HepG2 (cell line): ENCODE results near the gene MGLL. TPM values are rescaled to one million over a fixed set of nuclear protein-coding genes. Genes with fewer than 3 reads are reported as not detected.

Experiments used
- ATAC-seq: fragments of 200-7000 bp; cut with Tn5 transposase; 3 replicates; pipeline ENCODE4 v1.9.1; 2020; ENCODE audit warnings: mild to moderate bottlenecking, moderate library complexity
- BruUV-seq: library from RNA; stranded (reverse); fragments of 400-500 nt; replicated peaks from 2 replicates; lab custom pipeline; 2021; lab: Mats Ljungman, UMichigan
- CTCF ChIA-PET: fragments of 300-600 bp; formaldehyde crosslinking; extraction: SDS; loops from one replicate; lab custom pipeline; 2021; ENCODE audit warnings: low total read pairs, inconsistent platforms, low intra/inter-chr PET ratio; lab: Yijun Ruan, JAX
- POLR2A ChIA-PET: fragments of 350-600 bp; sonication (Branson Sonifier 250); formaldehyde crosslinking; loops from one replicate; lab custom pipeline; 2020; ENCODE audit warnings: antibody characterized with exemption, inconsistent platforms; lab: Yijun Ruan, JAX
- DNase-seq: peaks from one replicate; pipeline ENCODE4 v3.0.0-alpha.2; 2015; ENCODE audit warnings: low spot score
- FAIRE-seq: peaks from 3 replicates; lab custom pipeline; 2011; peaks lifted over from hg19 to GRCh38; lab: Jason Lieb, UNC
- H2AFZ ChIP-seq: one replicate; pipeline ENCODE4 v1.6.1; 2011; ENCODE audit warnings: low read length, inconsistent platforms
- H3K27ac ChIP-seq: fragments of 300-600 bp; 3 replicates; pipeline ENCODE4 v1.8.0; 2011; ENCODE audit warnings: mixed run types, mild to moderate bottlenecking, mixed read lengths, low read length, inconsistent platforms; ENCODE audit not compliant: insufficient read depth; ENCODE audit errors: extremely low read length
- H3K27me3 ChIP-seq, 2 experiments: fragments of 200-600 bp in 1 of 2; 2 replicates in 1 of 2; 3 replicates in 1 of 2; pipeline versions ENCODE4 v1.6.0 to v1.8.0; 2011; ENCODE audit warnings: low read length in 2 of 2, mild to moderate bottlenecking in 2 of 2, moderate library complexity in 2 of 2, inconsistent platforms in 1 of 2; ENCODE audit not compliant: insufficient read depth in 2 of 2, control insufficient read depth in 1 of 2
- H3K36me3 ChIP-seq, 2 experiments: fragments of 200-600 bp in 1 of 2; replicated peaks in 1 of 2; 2 replicates in 1 of 2; 3 replicates in 1 of 2; pipeline versions ENCODE4 v1.5.1 to v1.8.0; 2011; ENCODE audit warnings: low read length in 2 of 2, inconsistent platforms in 1 of 2; ENCODE audit not compliant: insufficient read depth in 2 of 2, control insufficient read depth in 1 of 2
- H3K4me1 ChIP-seq: 2 replicates; pipeline ENCODE4 v1.5.1; 2012; ENCODE audit warnings: low read length, inconsistent platforms; ENCODE audit not compliant: insufficient read depth
- H3K4me2 ChIP-seq: 2 replicates; pipeline ENCODE4 v1.6.0; 2011; ENCODE audit warnings: low read depth, low read length, inconsistent platforms
- H3K4me3 ChIP-seq, 3 experiments: fragments of 200-600 bp in 1 of 3; sonication (generic), shearing (Covaris generic) in 1 of 3; replicated peaks in 1 of 3; 2 replicates each; pipeline ENCODE4 v1.5.1; 2011 to 2016; ENCODE audit warnings: low read length in 3 of 3, inconsistent platforms in 2 of 3, low read depth in 2 of 3, mild to moderate bottlenecking in 2 of 3, control low read depth in 1 of 3, mixed read lengths in 1 of 3; ENCODE audit not compliant: insufficient read depth in 1 of 3
- H3K79me2 ChIP-seq: one replicate; pipeline ENCODE4 v1.6.1; 2011; ENCODE audit warnings: low read length, inconsistent platforms; ENCODE audit not compliant: insufficient read depth
- H3K9ac ChIP-seq: 2 replicates; pipeline ENCODE4 v1.6.0; 2011; ENCODE audit warnings: mild to moderate bottlenecking, low read depth, low read length, inconsistent platforms; ENCODE audit not compliant: insufficient read depth
- H3K9me3 ChIP-seq: 2 replicates; pipeline ENCODE4 v1.5.1; 2012; ENCODE audit warnings: mild to moderate bottlenecking, low read length
- H4K20me1 ChIP-seq: 2 replicates; pipeline ENCODE4 v1.6.0; 2011; ENCODE audit warnings: inconsistent platforms, mild to moderate bottlenecking, low read length, moderate library complexity; ENCODE audit not compliant: insufficient read depth
- HNRNPH1 ChIP-seq: fragments of 200-400 bp; formaldehyde crosslinking; optimal IDR thresholded peaks from 2 replicates; pipeline ENCODE3; 2017; ENCODE audit warnings: mild to moderate bottlenecking, low read depth, low read length
- JUN ChIP-seq: sonication (generic); formaldehyde crosslinking; IDR thresholded peaks from 2 replicates; pipeline ENCODE4 v1.4.0; 2020; ENCODE audit warnings: mild to moderate bottlenecking, missing genetic modification reagents
- KDM4B ChIP-seq: sonication (generic); formaldehyde crosslinking; IDR thresholded peaks from 2 replicates; pipeline ENCODE4 v1.4.0; 2020; ENCODE audit warnings: missing genetic modification reagents
- KLF9 ChIP-seq: IDR thresholded peaks from 2 replicates; pipeline ENCODE4 v1.6.1; 2016; ENCODE audit warnings: low read depth
- MXI1 ChIP-seq: IDR thresholded peaks from 3 replicates; pipeline ENCODE4 v1.6.1; 2012; ENCODE audit warnings: low read depth, low read length, inconsistent platforms, borderline replicate concordance
- NFATC3 ChIP-seq: sonication (generic); formaldehyde crosslinking; IDR thresholded peaks from 2 replicates; pipeline ENCODE4 v1.5.1; 2020; ENCODE audit warnings: mild to moderate bottlenecking, missing genetic modification reagents
- NFKBIZ ChIP-seq: IDR thresholded peaks from 2 replicates; pipeline ENCODE4 v1.6.1; 2018; ENCODE audit warnings: missing genetic modification reagents, missing compliant biosample characterization
- ZNF674 ChIP-seq: sonication (generic); formaldehyde crosslinking; IDR thresholded peaks from 2 replicates; pipeline ENCODE4 v1.5.0; 2020; ENCODE audit warnings: low read depth, mild to moderate bottlenecking, missing genetic modification reagents
- ZNF816 ChIP-seq: sonication (generic); formaldehyde crosslinking; IDR thresholded peaks from 2 replicates; pipeline ENCODE4 v1.8.0; 2022; ENCODE audit warnings: missing genetic modification reagents, mild to moderate bottlenecking, borderline replicate concordance
- WGBS: methylation state at CpG from one replicate; pipeline ENCODE4 v1.1.6; 2017; ENCODE audit warnings: low lambda C conversion rate; 5-methylcytosine and 5-hydroxymethylcytosine counted together
- in situ Hi-C: cut with HindIII; loops from 2 replicates; pipeline ENCODE4 v1.10.0; 2017; ENCODE audit warnings: low pct_unique_long_range_greater_than_20kb; ENCODE audit not compliant: extremely low pct_ligation_motif_present
- intact Hi-C: fragments of 100-400 bp; cut with micrococcal nuclease; formaldehyde crosslinking; loops from one replicate; pipeline ENCODE4 v1.10.0; 2022; ENCODE audit not compliant: unreplicated experiment
- polyA plus RNA-seq, 8 experiments: library from polyadenylated mRNA; depleted of rRNA in 3 of 8; stranded (reverse) in 7 of 8; unstranded in 1 of 8; fragments of >200 nt; fragmentation: Illumina TruSeq in 4 of 8; extraction: Trizol in 4 of 8; gene quantifications; 2 replicates each; pipeline versions ENCODE4 v1.2.1 to v1.2.3, GENCODE V29; 2011 to 2016; ENCODE audit warnings: low read depth in 4 of 8, missing spikeins in 1 of 8, mixed read lengths in 1 of 8; ENCODE audit not compliant: insufficient read depth in 1 of 8
- total RNA-seq, 5 experiments: library from RNA; depleted of rRNA; stranded (reverse); fragments of >200 nt; fragmentation: Illumina TruSeq; extraction: Trizol; gene quantifications; 2 replicates each; pipeline ENCODE4 v1.2.3, GENCODE V29; 2016; ENCODE audit warnings: low read depth in 1 of 5
- TF ChIP-seq, protein P1 (sequence below): sonication (generic); formaldehyde crosslinking; IDR thresholded peaks from 2 replicates; pipeline ENCODE4 v1.5.1; 2020; ENCODE audit warnings: mild to moderate bottlenecking, missing genetic modification reagents, moderate library complexity
- TF ChIP-seq, protein P2 (sequence below): sonication (generic); formaldehyde crosslinking; IDR thresholded peaks from 2 replicates; pipeline ENCODE4 v1.4.0; 2020; ENCODE audit warnings: missing genetic modification reagents
- TF ChIP-seq, protein P3 (sequence below), 2 experiments: sonication (generic) in 1 of 2; formaldehyde crosslinking in 1 of 2; IDR thresholded peaks; 2 replicates each; pipeline versions ENCODE4 v1.6.1 to v1.9.0; 2014 to 2022; ENCODE audit warnings: antibody characterized with exemption in 1 of 2, borderline replicate concordance in 1 of 2, inconsistent platforms in 1 of 2, low read depth in 1 of 2, missing genetic modification reagents in 1 of 2

The MGLL gene
- total and polyA plus RNA-seq, 2 of the 13 experiments (the other 11 are each of a cell fraction or from before 2014, with no cell fraction given): not detected

DNA sequence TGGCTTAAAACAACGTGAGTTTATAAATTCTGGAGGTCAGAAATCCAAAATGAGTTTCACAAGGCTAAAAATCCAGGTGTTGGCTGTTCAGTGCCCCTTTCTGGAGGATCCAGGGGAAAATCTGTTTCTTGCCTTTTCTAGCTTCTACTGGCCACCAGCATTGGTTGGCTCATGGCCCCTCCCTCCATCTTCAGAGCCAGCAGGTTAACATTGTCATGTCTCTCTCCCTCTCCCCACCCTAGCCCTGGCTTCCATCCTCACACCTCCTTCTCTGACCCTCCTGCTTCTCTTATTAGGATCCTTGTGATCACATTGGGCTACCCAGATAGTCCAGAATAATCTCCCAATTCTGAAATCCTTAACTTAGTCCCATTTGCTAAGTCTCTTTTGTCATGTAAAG, 32.9 kb upstream of the MGLL start:
- FAIRE-seq (no peak), DNase-seq (no peak), ATAC-seq (no peak)
- Histone ChIP-seq H4K20me1 (no peaks in the 10 kb centered on the region), H3K4me3 (no peak overlapping the region), H2AFZ (no peak overlapping the region), H3K9me3 (no peaks in the 10 kb centered on the region), H3K27me3 (peaks cover 0 to 23% of the 10 kb centered on the region in 2 experiments; a peak in 2 of 5 replicates), H3K36me3 (no peaks in the 10 kb centered on the region), H3K9ac (no peak overlapping the region), H3K79me2 (no peaks in the 10 kb centered on the region), H3K4me2 (no peak overlapping the region), H3K27ac (no peak overlapping the region), H3K4me1 (no peaks in the 10 kb centered on the region)
- CTCF ChIA-PET: no interaction called here
- intact Hi-C loops: no loop called here
- WGBS: 5% methylated on average over 1 of the region's 1 CpG
- in situ Hi-C loops: loop anchor here (10.0 kb wide), 1 partner anchor 110 kb away; no protein-coding TSS in a partner anchor
- no TSS peak for BruUV-seq
- POLR2A ChIA-PET: no interaction called here
- TF ChIP-seq ZNF816: no peak
- no peak for TF ChIP-seq KDM4B (CRISPR knock-in tag)
- TF ChIP-seq, protein P1, sequence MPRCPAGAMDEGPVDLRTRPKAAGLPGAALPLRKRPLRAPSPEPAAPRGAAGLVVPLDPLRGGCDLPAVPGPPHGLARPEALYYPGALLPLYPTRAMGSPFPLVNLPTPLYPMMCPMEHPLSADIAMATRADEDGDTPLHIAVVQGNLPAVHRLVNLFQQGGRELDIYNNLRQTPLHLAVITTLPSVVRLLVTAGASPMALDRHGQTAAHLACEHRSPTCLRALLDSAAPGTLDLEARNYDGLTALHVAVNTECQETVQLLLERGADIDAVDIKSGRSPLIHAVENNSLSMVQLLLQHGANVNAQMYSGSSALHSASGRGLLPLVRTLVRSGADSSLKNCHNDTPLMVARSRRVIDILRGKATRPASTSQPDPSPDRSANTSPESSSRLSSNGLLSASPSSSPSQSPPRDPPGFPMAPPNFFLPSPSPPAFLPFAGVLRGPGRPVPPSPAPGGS (CRISPR knock-in tag): no peak
- no peak for TF ChIP-seq JUN (CRISPR knock-in tag)
- no peak for TF ChIP-seq ZNF674 (CRISPR knock-in tag)
- TF ChIP-seq, protein P2, sequence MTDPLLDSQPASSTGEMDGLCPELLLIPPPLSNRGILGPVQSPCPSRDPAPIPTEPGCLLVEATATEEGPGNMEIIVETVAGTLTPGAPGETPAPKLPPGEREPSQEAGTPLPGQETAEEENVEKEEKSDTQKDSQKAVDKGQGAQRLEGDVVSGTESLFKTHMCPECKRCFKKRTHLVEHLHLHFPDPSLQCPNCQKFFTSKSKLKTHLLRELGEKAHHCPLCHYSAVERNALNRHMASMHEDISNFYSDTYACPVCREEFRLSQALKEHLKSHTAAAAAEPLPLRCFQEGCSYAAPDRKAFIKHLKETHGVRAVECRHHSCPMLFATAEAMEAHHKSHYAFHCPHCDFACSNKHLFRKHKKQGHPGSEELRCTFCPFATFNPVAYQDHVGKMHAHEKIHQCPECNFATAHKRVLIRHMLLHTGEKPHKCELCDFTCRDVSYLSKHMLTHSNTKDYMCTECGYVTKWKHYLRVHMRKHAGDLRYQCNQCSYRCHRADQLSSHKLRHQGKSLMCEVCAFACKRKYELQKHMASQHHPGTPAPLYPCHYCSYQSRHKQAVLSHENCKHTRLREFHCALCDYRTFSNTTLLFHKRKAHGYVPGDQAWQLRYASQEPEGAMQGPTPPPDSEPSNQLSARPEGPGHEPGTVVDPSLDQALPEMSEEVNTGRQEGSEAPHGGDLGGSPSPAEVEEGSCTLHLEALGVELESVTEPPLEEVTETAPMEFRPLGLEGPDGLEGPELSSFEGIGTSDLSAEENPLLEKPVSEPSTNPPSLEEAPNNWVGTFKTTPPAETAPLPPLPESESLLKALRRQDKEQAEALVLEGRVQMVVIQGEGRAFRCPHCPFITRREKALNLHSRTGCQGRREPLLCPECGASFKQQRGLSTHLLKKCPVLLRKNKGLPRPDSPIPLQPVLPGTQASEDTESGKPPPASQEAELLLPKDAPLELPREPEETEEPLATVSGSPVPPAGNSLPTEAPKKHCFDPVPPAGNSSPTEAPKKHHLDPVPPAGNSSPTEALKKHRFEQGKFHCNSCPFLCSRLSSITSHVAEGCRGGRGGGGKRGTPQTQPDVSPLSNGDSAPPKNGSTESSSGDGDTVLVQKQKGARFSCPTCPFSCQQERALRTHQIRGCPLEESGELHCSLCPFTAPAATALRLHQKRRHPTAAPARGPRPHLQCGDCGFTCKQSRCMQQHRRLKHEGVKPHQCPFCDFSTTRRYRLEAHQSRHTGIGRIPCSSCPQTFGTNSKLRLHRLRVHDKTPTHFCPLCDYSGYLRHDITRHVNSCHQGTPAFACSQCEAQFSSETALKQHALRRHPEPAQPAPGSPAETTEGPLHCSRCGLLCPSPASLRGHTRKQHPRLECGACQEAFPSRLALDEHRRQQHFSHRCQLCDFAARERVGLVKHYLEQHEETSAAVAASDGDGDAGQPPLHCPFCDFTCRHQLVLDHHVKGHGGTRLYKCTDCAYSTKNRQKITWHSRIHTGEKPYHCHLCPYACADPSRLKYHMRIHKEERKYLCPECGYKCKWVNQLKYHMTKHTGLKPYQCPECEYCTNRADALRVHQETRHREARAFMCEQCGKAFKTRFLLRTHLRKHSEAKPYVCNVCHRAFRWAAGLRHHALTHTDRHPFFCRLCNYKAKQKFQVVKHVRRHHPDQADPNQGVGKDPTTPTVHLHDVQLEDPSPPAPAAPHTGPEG: no peak
- no peak for TF ChIP-seq MXI1
- TF ChIP-seq, protein P3, sequence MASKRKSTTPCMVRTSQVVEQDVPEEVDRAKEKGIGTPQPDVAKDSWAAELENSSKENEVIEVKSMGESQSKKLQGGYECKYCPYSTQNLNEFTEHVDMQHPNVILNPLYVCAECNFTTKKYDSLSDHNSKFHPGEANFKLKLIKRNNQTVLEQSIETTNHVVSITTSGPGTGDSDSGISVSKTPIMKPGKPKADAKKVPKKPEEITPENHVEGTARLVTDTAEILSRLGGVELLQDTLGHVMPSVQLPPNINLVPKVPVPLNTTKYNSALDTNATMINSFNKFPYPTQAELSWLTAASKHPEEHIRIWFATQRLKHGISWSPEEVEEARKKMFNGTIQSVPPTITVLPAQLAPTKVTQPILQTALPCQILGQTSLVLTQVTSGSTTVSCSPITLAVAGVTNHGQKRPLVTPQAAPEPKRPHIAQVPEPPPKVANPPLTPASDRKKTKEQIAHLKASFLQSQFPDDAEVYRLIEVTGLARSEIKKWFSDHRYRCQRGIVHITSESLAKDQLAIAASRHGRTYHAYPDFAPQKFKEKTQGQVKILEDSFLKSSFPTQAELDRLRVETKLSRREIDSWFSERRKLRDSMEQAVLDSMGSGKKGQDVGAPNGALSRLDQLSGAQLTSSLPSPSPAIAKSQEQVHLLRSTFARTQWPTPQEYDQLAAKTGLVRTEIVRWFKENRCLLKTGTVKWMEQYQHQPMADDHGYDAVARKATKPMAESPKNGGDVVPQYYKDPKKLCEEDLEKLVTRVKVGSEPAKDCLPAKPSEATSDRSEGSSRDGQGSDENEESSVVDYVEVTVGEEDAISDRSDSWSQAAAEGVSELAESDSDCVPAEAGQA (IDR thresholded peaks at IDR 0.05; ENCODE audit: low read depth): no peak
- TF ChIP-seq, protein P3 (CRISPR knock-in tag; IDR thresholded peaks at IDR 0.05; ENCODE audit: borderline replicate concordance): no peak
- no peak for TF ChIP-seq NFATC3 (CRISPR knock-in tag)
- no peak for TF ChIP-seq HNRNPH1
- no peak for TF ChIP-seq NFKBIZ (CRISPR knock-in tag)
- no peak for TF ChIP-seq KLF9 (CRISPR knock-in tag)
